Activated CD8-positive, alpha-beta memory T cell treated with anti-CD3 and anti-CD28 coated beads for 1 hour (primary cell): ENCODE results near the gene GABRR2.
"Not testable (repeated sequence)": the region's sequence is repeated elsewhere in the genome, so short reads cannot be mapped to it uniquely, and the experiment has no call there.

ENCODE experiments used
- DNase-seq, 2 donors: peaks; one replicate each; pipeline ENCODE4 v3.0.0-alpha.2; 2020; ENCODE audit warnings: low read depth in 1 of 2; ENCODE audit errors: extremely low read depth in 1 of 2

The GABRR2 gene

DNA sequence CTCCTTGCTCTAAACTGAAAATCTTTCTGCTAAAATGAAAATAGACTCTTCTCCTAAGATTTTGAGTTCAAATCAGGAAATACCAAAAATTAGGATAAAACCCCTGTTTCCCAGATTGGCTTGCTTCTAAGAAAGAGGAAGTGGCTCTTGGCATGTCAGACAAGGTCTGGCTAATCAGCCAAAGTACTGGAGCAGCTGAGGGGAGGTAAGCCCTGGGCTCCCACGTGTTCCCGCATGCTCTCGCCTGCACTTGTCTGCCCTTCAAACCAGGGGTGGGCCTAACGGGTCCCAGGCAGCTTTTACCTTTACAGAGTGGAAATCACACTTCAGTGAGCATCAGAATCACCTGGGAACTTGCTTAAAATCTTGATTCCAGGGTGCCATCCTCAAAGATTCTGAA is 54.8 kb downstream of the GABRR2 start:
- no peak for DNase-seq

- no peak for DNase-seq
These were observed 56.2 kb downstream of the GABRR2 start for GRCh38 chr6:89258912-89259311.

DNA sequence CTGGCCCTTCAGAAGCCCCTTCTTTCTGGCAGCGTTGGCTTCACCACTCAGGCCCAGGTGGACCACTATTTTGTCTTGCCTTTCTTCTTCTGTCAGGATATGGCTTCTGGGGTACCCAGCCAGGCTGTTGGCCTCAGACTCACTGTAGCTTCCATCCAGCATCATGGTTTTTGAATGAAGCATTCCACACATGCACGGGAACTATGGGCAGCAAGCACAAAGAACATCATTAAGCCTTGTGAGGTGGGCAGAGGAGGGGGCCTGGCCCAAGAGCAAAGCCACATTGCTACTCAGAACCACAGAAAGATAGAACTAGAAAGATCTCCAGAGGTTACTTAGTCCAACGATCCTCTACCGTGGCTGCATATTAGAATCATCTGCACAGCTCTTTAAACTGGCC is 57.3 kb downstream of the GABRR2 start:
- DNase-seq = no peak

GRCh38 chr6:89257346-89257745 is 57.8 kb downstream of the GABRR2 start:
- no peak for DNase-seq

DNA sequence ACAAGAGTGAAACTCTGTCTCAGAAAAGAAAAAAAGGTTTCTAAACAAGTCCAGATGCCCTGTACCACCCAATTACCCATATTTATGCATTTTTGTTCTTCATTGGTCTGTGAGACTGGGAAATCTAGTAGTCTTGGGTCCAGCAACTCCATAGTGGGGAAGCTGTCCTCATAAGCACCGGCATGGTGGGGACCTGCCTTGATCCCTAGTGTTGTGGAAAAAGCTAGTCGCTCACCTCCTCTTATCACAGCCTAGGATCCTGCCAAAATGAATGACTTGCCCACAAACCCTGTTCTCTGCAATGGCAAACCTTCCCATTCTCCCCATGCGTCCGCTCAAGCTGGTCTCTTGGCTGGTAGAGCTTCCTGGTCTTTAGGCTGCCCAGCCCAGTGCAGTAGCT is 59.7 kb downstream of the GABRR2 start:
- DNase-seq = no peak

DNA sequence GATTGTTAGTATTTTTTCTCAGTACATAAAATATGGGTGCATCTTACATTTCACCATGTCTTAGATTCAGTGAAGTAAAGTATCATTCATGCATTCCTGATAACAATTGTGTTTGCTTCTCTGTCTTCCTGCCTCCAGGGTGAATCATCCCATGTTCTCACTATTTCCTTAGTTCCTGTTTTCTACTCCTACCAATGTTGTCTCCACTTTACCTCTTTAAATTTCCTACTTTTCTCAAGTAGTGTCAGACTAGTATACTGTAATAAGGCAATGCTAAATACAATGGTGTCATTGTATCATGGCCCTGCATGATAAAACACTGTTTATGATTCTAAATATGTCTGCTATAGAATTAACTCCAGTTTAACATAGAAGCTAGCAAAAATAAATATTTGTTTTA is 60.5 kb downstream of the GABRR2 start:
- no peak for DNase-seq

- DNase-seq = no peak
These were observed 62.2 kb downstream of the GABRR2 start for GRCh38 chr6:89252907-89253306.

GRCh38 chr6:89251976-89252375 is 63.1 kb downstream of the GABRR2 start:
- DNase-seq = no peak

DNA sequence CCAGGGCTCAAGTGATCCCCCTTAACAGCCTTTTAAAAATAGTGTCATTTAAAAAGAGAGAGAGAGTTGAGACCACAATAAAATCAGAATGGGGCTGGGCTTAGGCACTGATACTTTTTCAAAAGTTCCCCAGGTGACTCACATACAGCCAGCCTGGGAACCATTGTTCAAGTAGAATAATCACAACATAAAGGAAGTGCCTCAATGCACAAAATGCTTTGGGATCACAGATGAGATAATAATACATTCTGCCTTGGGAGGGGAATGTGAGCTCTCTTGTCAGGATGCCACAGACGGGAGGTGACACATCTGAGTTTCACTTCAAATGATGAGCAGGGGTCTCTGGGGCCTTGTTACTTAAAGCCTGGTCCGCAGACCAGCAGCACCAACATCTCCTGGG is 63.9 kb downstream of the GABRR2 start:
- no peak for DNase-seq

- DNase-seq = no peak
These were observed 64.9 kb downstream of the GABRR2 start for GRCh38 chr6:89250239-89250638.

- DNase-seq = no peak
These were observed 70.7 kb downstream of the GABRR2 start for GRCh38 chr6:89244241-89244985.

DNA sequence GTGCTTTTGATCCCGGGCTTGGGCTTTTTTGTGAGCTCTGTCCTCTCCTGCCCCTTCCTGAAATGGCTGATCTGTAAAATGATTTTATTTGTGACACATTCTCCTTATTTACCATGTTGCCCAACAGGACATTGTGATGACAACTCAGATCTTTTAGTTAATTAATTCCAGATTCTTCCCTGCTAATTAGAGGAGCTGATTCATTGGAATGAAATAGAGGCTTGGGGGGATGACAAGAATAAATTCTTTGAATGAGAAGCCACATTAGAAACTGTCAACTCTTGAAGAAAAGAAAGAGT is 71.8 kb downstream of the GABRR2 start:
- no peak for DNase-seq

DNA sequence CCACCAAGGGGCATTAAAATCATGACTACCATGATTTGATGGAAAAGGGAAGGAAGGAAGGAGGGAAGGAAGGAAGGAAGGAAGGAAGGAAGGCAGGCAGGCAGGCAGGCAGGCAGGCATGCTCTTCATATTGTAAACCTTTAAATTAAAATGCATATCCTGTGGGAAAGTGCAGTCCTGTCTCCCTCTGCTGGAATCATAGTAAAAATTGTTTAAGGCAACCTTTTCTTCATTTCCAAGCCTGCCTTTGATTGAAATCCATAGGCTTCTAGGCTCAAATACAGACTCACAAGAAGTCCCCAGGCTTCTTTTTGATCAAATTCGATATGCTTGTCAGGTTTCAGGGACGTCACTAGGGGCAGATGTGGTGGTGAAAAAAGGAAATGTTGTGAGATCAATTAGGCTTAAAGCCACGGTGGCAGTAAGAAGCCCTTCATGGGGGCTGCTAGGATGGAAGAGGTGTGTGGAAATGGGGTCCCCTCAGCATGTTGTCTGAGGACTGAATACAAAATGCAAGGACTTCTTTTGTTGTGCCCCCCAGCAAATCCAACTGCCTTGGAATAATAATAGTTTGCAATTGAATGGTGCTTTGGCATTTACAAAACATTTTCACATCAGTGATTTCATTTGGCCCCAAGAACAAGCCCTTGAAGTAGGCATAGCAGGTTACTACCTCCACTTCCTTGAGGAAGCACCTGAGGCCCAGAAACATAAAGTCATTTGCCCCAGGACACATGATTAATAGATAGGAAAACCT is 72.3 kb downstream of the GABRR2 start:
- no peak for DNase-seq

GRCh38 chr6:89239338-89239737 is 75.8 kb downstream of the GABRR2 start:
- no peak for DNase-seq

DNA sequence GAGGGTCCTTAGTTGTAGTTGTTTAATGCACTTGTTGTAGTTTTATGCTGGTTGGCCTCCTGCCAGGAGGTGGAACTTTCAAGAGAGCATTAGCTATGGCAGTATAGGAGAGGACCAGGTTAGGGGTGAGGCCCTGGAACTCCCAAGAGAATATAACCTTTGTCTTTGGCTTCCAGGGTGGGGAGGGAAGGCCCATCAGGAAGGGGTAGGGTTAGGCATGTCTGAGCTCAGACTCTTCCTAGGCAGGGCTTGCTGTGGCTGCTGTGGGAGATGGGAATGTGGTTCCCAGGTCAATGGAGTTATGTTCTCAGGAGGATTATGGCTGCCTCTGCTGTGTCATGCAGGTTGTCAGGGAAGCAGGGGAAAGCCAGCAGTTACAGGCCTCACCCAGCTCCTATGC is 77.9 kb downstream of the GABRR2 start:
- DNase-seq = no peak

DNA sequence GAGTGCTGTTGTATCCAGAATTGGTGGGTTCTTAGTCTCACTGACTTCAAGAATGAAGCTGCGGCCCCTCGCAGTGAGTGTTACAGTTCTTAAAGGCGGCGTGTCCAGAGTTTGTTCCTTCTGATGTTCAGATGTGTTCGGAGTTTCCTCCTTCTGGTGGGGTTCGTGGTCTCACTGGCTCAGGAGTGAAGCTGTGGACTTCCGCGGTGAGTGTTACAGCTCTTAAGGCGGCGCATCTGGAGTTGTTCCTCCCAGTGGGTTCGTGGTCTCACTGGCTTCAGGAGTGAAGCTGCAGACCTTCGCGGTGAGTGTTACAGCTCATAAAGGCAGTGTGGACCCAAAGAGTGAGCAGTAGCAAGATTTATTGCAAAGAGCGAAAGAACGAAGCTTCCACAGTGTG is 81.5 kb downstream of the GABRR2 start:
- not testable (repeated sequence) for DNase-seq

GRCh38 chr6:89222712-89223039 is 92.4 kb downstream of the GABRR2 start:
- no peak for DNase-seq

DNA sequence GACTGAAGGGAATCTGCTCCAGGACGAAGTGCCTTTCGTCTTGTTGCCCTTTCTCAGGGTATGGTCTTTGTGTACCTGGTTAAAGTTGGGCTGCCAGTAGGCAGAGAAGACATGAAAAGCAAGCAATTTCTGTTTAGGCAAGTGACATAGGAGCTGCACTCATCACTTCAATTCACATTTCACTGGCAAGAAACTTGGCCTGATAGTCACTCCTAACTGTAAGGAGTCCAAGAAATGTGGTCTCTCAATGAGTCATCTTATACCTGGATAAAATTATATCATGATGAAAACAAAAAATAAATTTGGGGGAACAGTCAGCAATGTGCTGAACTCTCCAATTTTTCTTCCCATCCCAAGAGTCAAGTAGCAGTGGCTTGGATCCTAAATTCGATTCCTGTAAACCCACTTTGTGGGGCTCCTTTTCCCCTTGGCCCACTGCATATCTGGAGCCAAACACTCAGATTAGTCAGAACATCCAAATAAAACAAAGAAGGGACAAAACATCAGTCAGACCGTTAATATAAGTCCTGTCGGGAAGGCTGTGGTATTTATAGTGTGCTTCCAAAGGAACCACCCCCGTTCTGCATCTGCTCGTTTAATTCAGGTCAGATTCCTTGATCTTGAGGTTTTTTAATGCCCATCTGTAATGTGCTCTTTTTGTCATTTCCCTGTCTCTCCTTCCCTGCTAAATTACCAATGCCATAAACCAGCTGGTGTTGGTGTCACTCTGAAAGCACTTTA is 93.0 kb downstream of the GABRR2 start:
- no peak for DNase-seq

DNA sequence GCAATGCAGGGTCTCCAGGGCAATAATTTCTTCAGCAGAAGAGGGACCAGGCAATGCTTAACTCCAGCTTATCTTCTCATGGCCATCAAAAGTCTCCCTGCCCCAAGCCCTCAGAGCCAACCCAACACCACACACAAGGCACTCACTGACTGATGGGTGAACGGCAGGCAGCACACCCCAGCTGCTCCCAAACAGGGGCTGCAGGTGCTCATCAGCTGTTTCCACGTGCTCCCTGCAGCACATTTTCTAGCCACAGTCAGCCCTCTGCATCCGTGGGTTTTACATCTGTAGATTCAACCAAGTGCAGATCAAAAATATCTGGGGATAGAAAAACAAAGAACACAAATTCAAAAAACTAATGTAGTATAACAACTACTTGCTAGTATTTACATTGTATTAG is 94.0 kb downstream of the GABRR2 start:
- DNase-seq = no peak

GRCh38 chr6:89217299-89217910 is 97.7 kb downstream of the GABRR2 start, which contains the start of gene GABRR1:
GABRR1 (minus strand) TSS chr6:89217358; CDS start chr6:89217322, 36 bp downstream.
- DNase-seq = no peak

DNA sequence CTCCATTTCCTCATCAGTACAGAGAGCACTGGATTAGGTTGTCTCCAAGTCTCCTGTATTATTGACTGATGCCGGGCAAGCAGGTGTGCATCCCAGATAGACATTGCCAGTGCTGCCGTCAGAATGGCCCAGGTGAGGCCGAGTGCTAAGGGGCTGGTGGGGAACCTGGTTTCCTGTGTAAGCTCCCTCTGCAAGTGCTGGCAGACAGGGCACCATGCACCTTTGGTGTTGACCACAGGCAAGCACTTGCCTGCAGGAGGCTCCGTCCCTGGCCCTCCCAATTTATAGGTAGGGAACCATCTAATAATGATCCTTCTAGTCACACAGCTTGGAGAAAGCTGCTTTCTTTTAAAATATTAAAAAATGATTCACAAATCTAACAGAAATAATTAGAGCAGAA is 98.7 kb downstream of the GABRR2 start:
- no peak for DNase-seq

GRCh38 chr6:89215391-89215790 is 99.7 kb downstream of the GABRR2 start:
- DNase-seq = no peak
